ENCODE measurements around the gene NLRP14. TPM values are rescaled to one million over a fixed set of nuclear protein-coding genes. Genes with fewer than 3 reads are reported as not detected.

The NLRP14 gene, protein sequence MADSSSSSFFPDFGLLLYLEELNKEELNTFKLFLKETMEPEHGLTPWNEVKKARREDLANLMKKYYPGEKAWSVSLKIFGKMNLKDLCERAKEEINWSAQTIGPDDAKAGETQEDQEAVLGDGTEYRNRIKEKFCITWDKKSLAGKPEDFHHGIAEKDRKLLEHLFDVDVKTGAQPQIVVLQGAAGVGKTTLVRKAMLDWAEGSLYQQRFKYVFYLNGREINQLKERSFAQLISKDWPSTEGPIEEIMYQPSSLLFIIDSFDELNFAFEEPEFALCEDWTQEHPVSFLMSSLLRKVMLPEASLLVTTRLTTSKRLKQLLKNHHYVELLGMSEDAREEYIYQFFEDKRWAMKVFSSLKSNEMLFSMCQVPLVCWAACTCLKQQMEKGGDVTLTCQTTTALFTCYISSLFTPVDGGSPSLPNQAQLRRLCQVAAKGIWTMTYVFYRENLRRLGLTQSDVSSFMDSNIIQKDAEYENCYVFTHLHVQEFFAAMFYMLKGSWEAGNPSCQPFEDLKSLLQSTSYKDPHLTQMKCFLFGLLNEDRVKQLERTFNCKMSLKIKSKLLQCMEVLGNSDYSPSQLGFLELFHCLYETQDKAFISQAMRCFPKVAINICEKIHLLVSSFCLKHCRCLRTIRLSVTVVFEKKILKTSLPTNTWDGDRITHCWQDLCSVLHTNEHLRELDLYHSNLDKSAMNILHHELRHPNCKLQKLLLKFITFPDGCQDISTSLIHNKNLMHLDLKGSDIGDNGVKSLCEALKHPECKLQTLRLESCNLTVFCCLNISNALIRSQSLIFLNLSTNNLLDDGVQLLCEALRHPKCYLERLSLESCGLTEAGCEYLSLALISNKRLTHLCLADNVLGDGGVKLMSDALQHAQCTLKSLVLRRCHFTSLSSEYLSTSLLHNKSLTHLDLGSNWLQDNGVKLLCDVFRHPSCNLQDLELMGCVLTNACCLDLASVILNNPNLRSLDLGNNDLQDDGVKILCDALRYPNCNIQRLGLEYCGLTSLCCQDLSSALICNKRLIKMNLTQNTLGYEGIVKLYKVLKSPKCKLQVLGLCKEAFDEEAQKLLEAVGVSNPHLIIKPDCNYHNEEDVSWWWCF
- not detected in 2 replicates for total RNA-seq (2022)
- percentile 13 among the genes with signal in this experiment for Bru-seq, nascent RNA
- BruChase-seq, experiment 1, labeled RNA remaining after a 2-hour chase = percentile 2 among the genes with signal in this experiment
- not detected for BruChase-seq, experiment 2, labeled RNA remaining after a 6-hour chase
- long read RNA-seq = 0 reads

DNA sequence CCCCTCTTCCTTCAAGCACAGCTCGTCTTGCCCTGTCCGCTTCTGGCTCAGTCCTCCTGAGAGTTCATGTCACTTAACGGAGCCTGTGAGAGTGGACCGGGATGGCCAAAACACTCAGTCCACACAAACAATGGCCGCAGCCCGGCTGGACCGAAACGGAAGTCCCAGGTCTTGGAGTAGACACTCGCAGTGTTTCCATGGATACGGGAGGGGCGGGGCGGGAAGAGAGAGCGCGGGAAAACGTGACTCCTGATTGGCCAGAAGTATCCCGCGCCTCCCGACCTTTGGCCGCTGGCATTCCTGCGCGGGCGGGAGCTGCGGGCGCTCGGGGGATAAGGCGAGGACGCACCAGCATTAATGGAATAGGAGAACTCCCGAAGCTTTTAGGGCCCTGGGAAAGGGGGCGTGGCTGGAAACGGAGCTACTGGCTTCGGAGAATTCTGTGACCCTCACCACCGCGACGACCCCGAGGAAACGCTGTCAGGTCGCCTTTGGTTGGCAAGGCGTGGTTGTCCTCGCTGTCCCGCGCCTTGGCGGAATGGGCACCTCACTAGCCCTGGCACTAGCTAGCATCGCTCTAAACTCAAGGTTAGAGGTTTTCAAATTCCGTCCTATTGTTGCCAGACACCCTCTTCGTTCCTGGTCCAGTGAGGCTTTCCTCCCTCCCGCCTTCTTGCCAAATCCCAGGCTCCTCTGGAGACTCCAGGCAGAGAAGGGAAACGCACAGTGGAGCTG is at the start of gene NLRP14, which contains the start of gene ZNF214:
NLRP14 (plus strand) TSS at position 297 of the 735 bp plus-strand sequence. CDS start 18,108 bp downstream, outside the sequence.
ZNF214 (minus strand) TSS at position 164 of the 735 bp plus-strand sequence. CDS start 17,511 bp downstream, outside the sequence.
- Histone ChIP-seq H3K27me3 (replicated peaks; ENCODE audit: control insufficient read depth, insufficient read depth, low read length) (no peaks in the 10 kb centered on the region), H3K4me3 (ENCODE audit: low read depth, low read length) (peak within 1 kb of the TSS; percentile 40), H3K36me3 (ENCODE audit: control insufficient read depth, insufficient read depth, low read length) (no peaks in the 10 kb centered on the region), H3K4me1 (0 out of 2 replicates have a peak, but pooled peaks cover 5% of the 10 kb centered on the region), H3K9me3 (no peaks in the 10 kb centered on the region)
- TF ChIP-seq, protein P1, sequence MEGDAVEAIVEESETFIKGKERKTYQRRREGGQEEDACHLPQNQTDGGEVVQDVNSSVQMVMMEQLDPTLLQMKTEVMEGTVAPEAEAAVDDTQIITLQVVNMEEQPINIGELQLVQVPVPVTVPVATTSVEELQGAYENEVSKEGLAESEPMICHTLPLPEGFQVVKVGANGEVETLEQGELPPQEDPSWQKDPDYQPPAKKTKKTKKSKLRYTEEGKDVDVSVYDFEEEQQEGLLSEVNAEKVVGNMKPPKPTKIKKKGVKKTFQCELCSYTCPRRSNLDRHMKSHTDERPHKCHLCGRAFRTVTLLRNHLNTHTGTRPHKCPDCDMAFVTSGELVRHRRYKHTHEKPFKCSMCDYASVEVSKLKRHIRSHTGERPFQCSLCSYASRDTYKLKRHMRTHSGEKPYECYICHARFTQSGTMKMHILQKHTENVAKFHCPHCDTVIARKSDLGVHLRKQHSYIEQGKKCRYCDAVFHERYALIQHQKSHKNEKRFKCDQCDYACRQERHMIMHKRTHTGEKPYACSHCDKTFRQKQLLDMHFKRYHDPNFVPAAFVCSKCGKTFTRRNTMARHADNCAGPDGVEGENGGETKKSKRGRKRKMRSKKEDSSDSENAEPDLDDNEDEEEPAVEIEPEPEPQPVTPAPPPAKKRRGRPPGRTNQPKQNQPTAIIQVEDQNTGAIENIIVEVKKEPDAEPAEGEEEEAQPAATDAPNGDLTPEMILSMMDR (IDR thresholded peaks at IDR 0.05; ENCODE audit: insufficient read depth in 1 of 2, low read depth in 1 of 2, low read length in 1 of 2, severe bottlenecking in 1 of 2, unreplicated experiment in 1 of 2) = no peak
- intact Hi-C loops (cut with micrococcal nuclease; ENCODE audit: unreplicated experiment) = no loop called here
- H3K27ac Mint-ChIP-seq (ENCODE audit: unreplicated experiment) = peak within 1 kb of the TSS; percentile 87
- peak within 1 kb of the TSS; percentile 87 for H3K4me3 Mint-ChIP-seq (ENCODE audit: unreplicated experiment)
- ChIA-PET CTCF (interaction anchor here (1.4 kb wide), 1 partner anchor 208 kb away, joined by 4 read pairs; no protein-coding TSS in a partner anchor), POLR2A (interaction anchor here (0.5 kb wide), 1 partner anchor 83 kb away, joined by 6 read pairs; no protein-coding TSS in a partner anchor)
- H3K36me3 Mint-ChIP-seq (ENCODE audit: insufficient read depth, unreplicated experiment) = peaks cover 6% of the 10 kb centered on the region
- H3K4me1 Mint-ChIP-seq (ENCODE audit: low read depth, unreplicated experiment) = peaks cover 5% of the 10 kb centered on the region
- no peaks in the 10 kb centered on the region for H3K9me3 Mint-ChIP-seq (ENCODE audit: unreplicated experiment)
- BruUV-seq (replicated peaks) = no TSS peak
- peak; percentile 88 to 96 for DNase-seq
- H3K27me3 Mint-ChIP-seq (ENCODE audit: insufficient read depth, unreplicated experiment) = peaks cover 6% of the 10 kb centered on the region

DNA sequence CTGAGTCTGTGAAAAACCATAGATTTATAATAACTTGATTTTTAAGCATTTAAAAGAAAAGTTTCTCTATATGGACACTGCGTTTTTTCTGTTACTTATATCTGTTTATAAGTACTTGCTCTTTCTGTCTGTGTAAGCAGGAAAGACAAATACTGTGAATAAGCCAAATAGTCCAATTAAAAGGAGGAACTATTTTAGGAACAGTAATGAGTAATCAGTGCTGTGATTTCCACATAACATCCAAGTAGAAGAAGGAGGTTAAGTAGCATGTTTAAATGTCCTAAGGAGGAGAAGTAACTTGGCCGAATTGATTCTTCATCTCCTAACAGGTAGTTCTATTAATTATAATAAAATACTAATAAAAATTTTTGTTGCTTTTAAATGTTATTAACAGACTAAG is 40.9 kb upstream of the NLRP14 start:
- no peaks in the 10 kb centered on the region for H3K9me3 ChIP-seq
- no peak overlapping the region for H3K4me3 Mint-ChIP-seq (ENCODE audit: unreplicated experiment)
- H3K36me3 Mint-ChIP-seq (ENCODE audit: insufficient read depth, unreplicated experiment) = no peaks in the 10 kb centered on the region
- ChIA-PET POLR2A (no interaction called here), CTCF (no interaction called here)
- intact Hi-C loops (cut with micrococcal nuclease; ENCODE audit: unreplicated experiment) = no loop called here
- H3K4me1 Mint-ChIP-seq (ENCODE audit: low read depth, unreplicated experiment) = no peaks in the 10 kb centered on the region
- no peaks in the 10 kb centered on the region for H3K36me3 ChIP-seq (ENCODE audit: control insufficient read depth, insufficient read depth, low read length)
- no peak overlapping the region for H3K27ac Mint-ChIP-seq (ENCODE audit: unreplicated experiment)
- H3K9me3 Mint-ChIP-seq (ENCODE audit: unreplicated experiment) = no peaks in the 10 kb centered on the region
- H3K27me3 ChIP-seq (replicated peaks; ENCODE audit: control insufficient read depth, insufficient read depth, low read length) = no peaks in the 10 kb centered on the region
- no peaks in the 10 kb centered on the region for H3K4me1 ChIP-seq
- H3K4me3 ChIP-seq (ENCODE audit: low read depth, low read length) = no peak overlapping the region
- TF ChIP-seq, protein P1 (IDR thresholded peaks at IDR 0.05; ENCODE audit: insufficient read depth in 1 of 2, low read depth in 1 of 2, low read length in 1 of 2, severe bottlenecking in 1 of 2, unreplicated experiment in 1 of 2) = no peak
- no peaks in the 10 kb centered on the region for H3K27me3 Mint-ChIP-seq (ENCODE audit: insufficient read depth, unreplicated experiment)
- DNase-seq = no peak
- no TSS peak for BruUV-seq (replicated peaks)
